HAP-1 (cell line): ENCODE measurements around the gene GMPR.

ENCODE experiments used
- DNase-seq, 2 experiments: peaks; one replicate each; pipeline ENCODE4 v3.0.0-alpha.2; 2016 to 2020; ENCODE audit warnings: low spot score in 2 of 2
- H3K27me3 ChIP-seq: fragments of 250-450 bp; sonication (Bioruptor Pico); 2 replicates; pipeline ENCODE4 v1.5.1; 2020; ENCODE audit warnings: low read depth, mild to moderate bottlenecking, moderate library complexity
- H3K36me3 ChIP-seq: fragments of 250-450 bp; sonication (Bioruptor Pico); replicated peaks from 2 replicates; pipeline ENCODE4 v1.5.1; 2020; ENCODE audit warnings: mild to moderate bottlenecking
- H3K4me1 ChIP-seq: fragments of 250-450 bp; sonication (Bioruptor Pico); 2 replicates; pipeline ENCODE4 v1.5.1; 2020; ENCODE audit warnings: mild to moderate bottlenecking
- H3K4me3 ChIP-seq: fragments of 250-450 bp; sonication (Bioruptor Pico); 2 replicates; pipeline ENCODE4 v1.5.1; 2020; ENCODE audit warnings: mild to moderate bottlenecking, moderate library complexity
- H3K9me3 ChIP-seq: fragments of 250-450 bp; sonication (Bioruptor Pico); 2 replicates; pipeline ENCODE4 v1.5.1; 2020; ENCODE audit warnings: mild to moderate bottlenecking, moderate library complexity
- in situ Hi-C: fragments of 300-500 bp; cut with MboI; formaldehyde crosslinking; loops from 3 replicates; pipeline ENCODE4 v1.14.3; 2020; ENCODE audit warnings: low sequenced_read_pairs, inconsistent platforms, mixed read lengths

GMPR gene

GRCh38 chr6:16296061-16296670, 57.8 kb downstream of the GMPR start:
- H3K4me1 ChIP-seq = no peaks in the 10 kb centered on the region
- H3K9me3 ChIP-seq = no peaks in the 10 kb centered on the region
- no peak for DNase-seq
- H3K4me3 ChIP-seq = no peak overlapping the region
- H3K27me3 ChIP-seq = no peaks in the 10 kb centered on the region
- in situ Hi-C loops = no loop called here
- H3K36me3 ChIP-seq = no peaks in the 10 kb centered on the region

- in situ Hi-C loops = no loop called here
- H3K27me3 ChIP-seq = no peaks in the 10 kb centered on the region
- no peak for DNase-seq
Measured at GRCh38 chr6:16299861-16300260, 61.5 kb downstream of the GMPR start.

GRCh38 chr6:16301511-16301910, 63.1 kb downstream of the GMPR start:
- Histone ChIP-seq H3K36me3 (no peaks in the 10 kb centered on the region), H3K4me3 (no peak overlapping the region), H3K4me1 (no peaks in the 10 kb centered on the region), H3K27me3 (no peaks in the 10 kb centered on the region), H3K9me3 (no peaks in the 10 kb centered on the region)
- DNase-seq = no peak
- in situ Hi-C loops = no loop called here

More at GRCh38 chr6:16299861-16300260, 61.5 kb downstream of the GMPR start:
- no peaks in the 10 kb centered on the region for H3K9me3 ChIP-seq
- H3K36me3 ChIP-seq = no peaks in the 10 kb centered on the region
- H3K4me3 ChIP-seq = no peak overlapping the region
- H3K4me1 ChIP-seq = no peaks in the 10 kb centered on the region

DNA sequence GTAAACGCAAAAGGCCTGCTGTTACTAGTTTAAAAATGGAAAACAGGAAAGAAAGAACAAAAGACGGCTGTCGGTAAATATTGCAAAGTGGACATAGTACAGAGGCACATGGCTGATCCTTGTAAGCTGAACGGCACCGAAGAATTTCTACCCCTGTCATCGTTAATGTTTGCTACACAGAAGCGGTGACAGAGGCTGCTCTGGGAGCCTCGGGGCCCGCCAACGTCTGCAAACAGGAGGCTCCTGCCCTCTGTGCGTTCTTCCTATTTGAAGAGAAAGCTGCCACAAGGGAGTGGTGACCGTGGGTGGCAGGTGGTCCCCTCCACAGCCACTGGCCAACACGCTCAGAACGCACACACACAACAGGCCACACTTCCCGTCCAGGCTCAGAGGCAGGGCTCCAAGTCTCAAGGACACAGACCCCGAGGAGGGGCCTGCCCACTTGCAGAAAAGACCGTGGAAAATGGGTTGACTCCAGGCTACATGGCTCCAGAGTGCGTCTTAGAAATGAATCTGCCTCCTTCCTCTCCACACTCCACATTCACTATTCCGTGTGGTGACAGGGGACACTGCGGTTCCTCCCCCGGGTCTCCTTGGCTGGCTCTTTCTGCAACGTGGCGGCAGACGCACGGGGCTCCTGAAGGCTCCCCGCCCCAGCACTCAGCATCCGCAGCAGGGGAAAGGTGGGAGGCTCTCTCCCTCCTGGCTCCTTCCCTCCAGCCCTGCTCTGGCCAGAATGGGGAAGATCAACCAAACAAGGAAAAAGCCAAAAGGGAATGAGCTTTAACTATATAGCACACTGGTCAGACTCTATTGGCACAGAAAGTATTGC, 64.5 kb downstream of the GMPR start:
- Histone ChIP-seq H3K27me3 (no peaks in the 10 kb centered on the region), H3K9me3 (no peaks in the 10 kb centered on the region), H3K4me1 (no peaks in the 10 kb centered on the region), H3K36me3 (no peaks in the 10 kb centered on the region), H3K4me3 (no peak overlapping the region)
- DNase-seq = no peak
- in situ Hi-C loops = no loop called here

GRCh38 chr6:16305246-16305725, 66.9 kb downstream of the GMPR start:
- Histone ChIP-seq H3K9me3 (no peaks in the 10 kb centered on the region), H3K4me3 (no peak overlapping the region), H3K4me1 (peaks cover 2% of the 10 kb centered on the region; the same call in 1 of the 2 replicates), H3K36me3 (no peaks in the 10 kb centered on the region), H3K27me3 (no peaks in the 10 kb centered on the region)
- DNase-seq = no peak
- in situ Hi-C loops = no loop called here

DNA sequence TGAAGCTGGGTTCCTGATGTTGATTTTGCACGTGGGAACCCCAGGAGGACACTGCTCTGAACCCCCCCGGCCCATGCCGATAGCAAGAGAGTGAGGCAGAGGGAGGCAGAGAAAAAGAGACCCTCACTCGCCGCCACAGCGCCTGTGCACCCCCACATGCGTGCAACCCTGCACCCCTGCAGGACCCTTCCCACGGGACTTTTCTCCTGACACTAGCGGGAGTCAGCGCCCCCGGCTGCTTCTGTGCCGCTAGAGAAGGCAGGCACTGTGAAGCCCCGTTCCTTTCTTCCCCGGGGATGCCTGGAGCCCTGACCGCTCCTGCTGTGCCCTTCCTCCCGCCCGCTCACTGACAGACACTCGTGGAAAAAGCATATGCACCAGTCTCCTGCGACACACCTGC, 67.4 kb downstream of the GMPR start:
- no peak for DNase-seq
- Histone ChIP-seq H3K4me1 (peaks cover 2% of the 10 kb centered on the region; the same call in 1 of the 2 replicates), H3K27me3 (no peaks in the 10 kb centered on the region), H3K36me3 (no peaks in the 10 kb centered on the region), H3K9me3 (no peaks in the 10 kb centered on the region), H3K4me3 (no peak overlapping the region)
- in situ Hi-C loops = no loop called here

DNA sequence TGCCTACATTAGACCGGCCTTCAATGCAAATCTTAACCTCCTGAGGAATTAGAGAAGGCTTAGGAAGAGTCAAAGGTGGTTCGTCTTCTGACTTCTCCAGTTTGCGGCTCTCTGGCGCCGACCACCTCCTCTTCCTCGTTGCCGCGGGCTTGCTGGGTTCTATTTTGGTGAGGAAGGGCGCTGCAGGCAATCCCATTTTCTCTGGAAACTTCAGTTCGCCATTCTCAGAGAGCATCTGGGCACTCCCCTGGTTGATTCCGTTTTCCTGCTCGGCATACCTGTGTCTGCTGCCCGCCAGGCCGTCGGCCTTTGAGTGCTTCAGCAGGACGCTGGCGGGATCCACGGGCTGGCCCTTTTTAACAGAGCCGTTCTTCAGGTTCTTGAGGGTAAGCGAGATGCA, 67.9 kb downstream of the GMPR start:
- H3K4me3 ChIP-seq = no peak overlapping the region
- DNase-seq = no peak
- in situ Hi-C loops = no loop called here
- no peaks in the 10 kb centered on the region for H3K9me3 ChIP-seq
- H3K27me3 ChIP-seq = no peaks in the 10 kb centered on the region
- peaks cover 2% of the 10 kb centered on the region; the same call in 1 of the 2 replicates for H3K4me1 ChIP-seq
- no peaks in the 10 kb centered on the region for H3K36me3 ChIP-seq

GRCh38 chr6:16311763-16312162, 73.4 kb downstream of the GMPR start:
- no peak for DNase-seq
- no peaks in the 10 kb centered on the region for H3K36me3 ChIP-seq
- in situ Hi-C loops = no loop called here
- H3K4me3 ChIP-seq = no peak overlapping the region
- H3K27me3 ChIP-seq = no peaks in the 10 kb centered on the region
- peaks cover 2% of the 10 kb centered on the region; the same call in 1 of the 2 replicates for H3K4me1 ChIP-seq
- no peaks in the 10 kb centered on the region for H3K9me3 ChIP-seq

GRCh38 chr6:16313732-16314131, 75.3 kb downstream of the GMPR start:
- DNase-seq = no peak
- no peaks in the 10 kb centered on the region for H3K36me3 ChIP-seq
- peaks cover 8% of the 10 kb centered on the region for H3K4me1 ChIP-seq
- no peaks in the 10 kb centered on the region for H3K9me3 ChIP-seq
- in situ Hi-C loops = no loop called here
- H3K4me3 ChIP-seq = no peak overlapping the region
- no peaks in the 10 kb centered on the region for H3K27me3 ChIP-seq

GRCh38 chr6:16314296-16314695, 75.9 kb downstream of the GMPR start:
- H3K4me3 ChIP-seq = no peak overlapping the region
- no peaks in the 10 kb centered on the region for H3K27me3 ChIP-seq
- peaks cover 8% of the 10 kb centered on the region for H3K4me1 ChIP-seq
- H3K36me3 ChIP-seq = no peaks in the 10 kb centered on the region
- H3K9me3 ChIP-seq = no peaks in the 10 kb centered on the region
- no peak for DNase-seq
- in situ Hi-C loops = no loop called here

GRCh38 chr6:16316741-16317251, 78.4 kb downstream of the GMPR start:
- Histone ChIP-seq H3K4me3 (no peak overlapping the region), H3K4me1 (peaks cover 20% of the 10 kb centered on the region), H3K36me3 (no peaks in the 10 kb centered on the region), H3K9me3 (no peaks in the 10 kb centered on the region), H3K27me3 (no peaks in the 10 kb centered on the region)
- DNase-seq = peak; percentile 72 to 77
- in situ Hi-C loops = no loop called here

- in situ Hi-C loops = no loop called here
- no peaks in the 10 kb centered on the region for H3K27me3 ChIP-seq
- H3K4me3 ChIP-seq = no peak overlapping the region
- H3K36me3 ChIP-seq = no peaks in the 10 kb centered on the region
- H3K9me3 ChIP-seq = no peaks in the 10 kb centered on the region
- peaks cover 20% of the 10 kb centered on the region for H3K4me1 ChIP-seq
- no peak for DNase-seq
Measured at GRCh38 chr6:16318538-16318937, 80.2 kb downstream of the GMPR start.

- no peaks in the 10 kb centered on the region for H3K36me3 ChIP-seq
- in situ Hi-C loops = no loop called here
- H3K27me3 ChIP-seq = no peaks in the 10 kb centered on the region
- H3K4me3 ChIP-seq = no peak overlapping the region
- no peak for DNase-seq
- no peaks in the 10 kb centered on the region for H3K9me3 ChIP-seq
- H3K4me1 ChIP-seq = peaks cover 25% of the 10 kb centered on the region
Measured at GRCh38 chr6:16318953-16319720, 80.8 kb downstream of the GMPR start.
